ENCODE data around the gene CAPZB. TPM values are rescaled to one million over a fixed set of nuclear protein-coding genes. Genes with fewer than 3 reads are reported as not detected.

Gene CAPZB
- total RNA-seq = 45.1 TPM

GRCh38 chr1:19485362-19486187 lies at the start of gene CAPZB:
TSS of gene CAPZB (minus strand) at chr1:19485539. CDS start at chr1:19485438, 101 bp downstream.

DNA sequence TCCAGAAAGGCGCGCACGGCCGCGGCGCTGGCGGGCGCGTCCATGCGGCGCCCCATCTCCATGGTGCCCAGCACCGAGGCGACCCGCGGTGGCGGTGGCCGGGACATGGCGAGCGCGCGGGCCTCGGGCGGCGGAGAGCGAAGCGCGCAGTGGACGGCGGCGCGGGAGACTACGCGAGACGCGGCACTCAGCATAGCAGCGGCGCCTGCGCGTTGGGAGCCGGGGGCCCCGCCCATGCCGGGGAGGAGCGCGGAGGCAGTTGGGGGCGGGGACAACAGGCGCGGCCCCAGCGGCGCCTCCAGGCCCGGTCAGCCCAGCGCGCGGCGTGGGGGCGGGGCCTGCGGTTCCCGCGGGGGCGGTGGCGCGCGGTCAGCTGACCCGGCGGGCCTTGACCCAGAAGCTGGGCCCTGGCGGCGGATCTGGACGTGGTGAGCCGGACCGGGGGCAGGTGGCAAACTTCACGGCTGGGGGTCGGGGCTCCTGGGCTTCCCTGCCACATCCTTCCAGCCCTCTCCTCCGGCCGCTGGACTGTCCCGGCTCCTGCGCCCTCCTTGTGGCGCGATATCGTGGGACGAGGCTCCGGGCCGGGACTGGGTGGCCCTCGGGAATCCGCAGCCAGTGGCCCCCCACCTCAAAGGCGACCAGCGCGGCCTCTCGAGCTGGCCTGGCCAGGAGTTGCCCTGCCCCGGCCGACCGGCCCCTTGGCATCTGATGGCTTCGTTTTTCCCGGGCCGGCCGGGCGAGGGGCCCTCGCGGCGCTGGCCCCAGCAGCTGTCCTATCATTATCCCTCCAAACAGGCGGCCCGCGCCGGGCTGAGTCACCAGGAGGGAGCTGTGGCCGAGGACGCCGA lies 173.2 kb downstream of the CAPZB start, which contains the start of the genes AKR7A2 and SLC66A1:
AKR7A2 (minus strand) TSS at position 214 of the 851 bp plus-strand sequence; CDS start at position 194, 20 bp downstream.
SLC66A1 (plus strand) TSS at position 396 of the 851 bp plus-strand sequence. CDS start 5,352 bp downstream, outside the sequence.

Small RNA genes within 50 kb of the gene (small RNA-seq; reads per million reads assigned to genes)
- gene RN7SL277P (ENCODE audit: low replicate concordance) (not detected), gene RNU4-28P (ENCODE audit: low replicate concordance) (not detected), gene RNU6-1099P (ENCODE audit: low replicate concordance) (not detected)

Other genes starting within 250 kb of the CAPZB start
- gene EMC1, start 234.0 kb downstream of the CAPZB start, total RNA-seq = 111 TPM
- gene MRTO4, start 233.7 kb downstream of the CAPZB start, total RNA-seq = 27.9 TPM
- gene AKR7A3, start 196.8 kb downstream of the CAPZB start, total RNA-seq = 2.5 TPM
- 29.4 TPM for gene AKR7A2, start 173.4 kb downstream of the CAPZB start, total RNA-seq
- 25.7 TPM for gene SLC66A1, start 173.2 kb downstream of the CAPZB start, total RNA-seq
- gene NBL1, start 158.8 kb upstream of the CAPZB start, total RNA-seq = 23.5 TPM
- gene HTR6, start 179.3 kb upstream of the CAPZB start, total RNA-seq = 0.31 TPM

All from parietal lobe (tissue), 2 donors.